ENCODE measurements around the gene COL23A1.
"Not testable (repeated sequence)": the region's sequence is repeated elsewhere in the genome, so short reads cannot be mapped to it uniquely, and the experiment has no call there.

COL23A1 gene

DNA sequence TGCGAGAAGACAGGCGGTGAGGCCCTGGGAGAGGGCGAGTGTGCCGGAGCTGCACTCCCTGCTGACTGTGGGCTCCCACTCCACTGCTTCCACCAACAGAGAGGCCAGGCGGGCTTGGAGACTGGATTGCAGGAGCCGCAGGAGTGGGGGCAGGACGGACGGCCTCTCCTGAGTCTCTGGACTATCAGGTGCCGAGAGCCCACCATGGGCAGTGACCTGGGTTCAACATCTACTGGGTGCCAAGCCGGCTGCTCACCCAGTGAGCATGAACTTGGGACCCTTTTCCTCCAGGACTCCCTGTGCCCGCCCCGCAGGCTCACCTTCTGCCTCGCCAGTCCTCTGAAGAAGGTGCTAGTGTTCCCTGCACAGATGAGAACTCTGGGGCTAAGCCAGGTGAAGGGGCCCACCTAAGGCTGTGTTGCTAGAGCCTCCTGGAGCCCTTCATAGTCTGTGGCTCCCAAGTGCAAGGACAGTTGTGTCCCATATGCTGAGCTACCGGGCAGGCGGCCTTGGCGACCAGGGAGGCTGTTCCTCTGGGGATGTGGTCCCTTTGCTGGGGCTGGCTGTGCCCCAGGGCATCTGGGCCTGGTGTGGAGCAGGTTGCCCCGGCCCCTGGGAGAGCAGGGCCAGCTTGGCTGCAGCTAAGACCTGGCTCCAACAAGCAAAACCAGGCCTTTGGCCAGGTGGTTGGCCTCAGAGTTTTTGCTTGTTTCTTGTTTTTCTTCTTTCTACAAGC is 279.9 kb downstream of the COL23A1 start:
- no peak for DNase-seq

GRCh38 chr5:178309271-178310013 is 280.8 kb downstream of the COL23A1 start:
- no peak for DNase-seq

DNA sequence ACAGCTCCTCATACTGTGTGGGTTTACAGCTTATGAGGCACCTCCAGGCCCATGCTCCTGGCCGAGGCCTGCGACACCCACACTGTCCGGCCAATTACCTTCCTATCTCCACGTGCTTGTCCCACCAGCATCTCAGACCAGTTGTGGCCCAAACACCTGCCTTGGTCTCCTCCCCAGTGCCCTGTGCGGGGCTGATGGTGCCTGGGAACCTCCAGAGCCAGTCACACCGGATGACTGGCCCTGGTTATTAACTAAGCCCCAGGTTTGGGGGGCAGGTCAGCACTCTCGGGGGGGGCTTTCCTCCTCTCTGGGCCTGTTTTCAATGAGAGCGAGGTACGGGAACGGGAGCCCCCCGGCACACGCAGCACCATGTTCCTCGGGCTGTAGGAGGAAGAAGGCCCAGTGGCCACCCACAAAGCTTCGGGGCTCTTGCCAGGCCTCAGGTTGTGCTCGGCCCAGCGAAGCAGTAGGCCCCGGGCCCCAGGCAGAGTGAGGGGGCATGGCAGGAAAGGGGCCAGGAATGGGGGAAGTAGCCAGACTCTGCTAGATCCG is 281.6 kb downstream of the COL23A1 start:
- no peak for DNase-seq

- DNase-seq: no peak
Observed at GRCh38 chr5:178307267-178308045, 282.7 kb downstream of the COL23A1 start.

- DNase-seq: no peak
Observed at GRCh38 chr5:178306430-178307225, 283.6 kb downstream of the COL23A1 start.

- DNase-seq: no peak
Observed at GRCh38 chr5:178305801-178306200, 284.4 kb downstream of the COL23A1 start.

- DNase-seq: no peak
Observed at GRCh38 chr5:178304761-178305645, 285.2 kb downstream of the COL23A1 start.

- no peak for DNase-seq
Observed at GRCh38 chr5:178304016-178304415, 286.2 kb downstream of the COL23A1 start.

DNA sequence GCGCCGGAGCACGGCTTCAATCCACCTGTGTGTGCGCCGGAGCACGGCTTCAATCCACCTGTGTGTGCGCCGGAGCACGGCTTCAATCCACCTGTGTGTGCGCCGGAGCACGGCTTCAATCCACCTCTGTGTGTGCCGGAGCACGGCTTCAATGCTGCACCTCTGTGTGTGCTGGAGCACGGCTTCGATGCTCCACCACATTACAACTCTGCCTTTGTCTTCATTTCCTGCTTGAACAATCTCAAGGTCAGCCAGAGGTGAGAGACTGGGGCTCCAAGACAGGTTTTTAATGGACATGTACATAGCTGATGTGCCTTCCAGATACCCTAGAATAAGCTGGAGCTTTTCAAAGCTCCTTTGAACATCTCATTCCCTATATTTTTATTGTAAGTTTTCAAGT is 287.9 kb downstream of the COL23A1 start:
- DNase-seq: not testable (repeated sequence)

GRCh38 chr5:178301641-178302040 is 288.6 kb downstream of the COL23A1 start:
- no peak for DNase-seq

GRCh38 chr5:178298283-178298807 is 291.8 kb downstream of the COL23A1 start:
- DNase-seq: no peak

GRCh38 chr5:178297751-178298150 is 292.4 kb downstream of the COL23A1 start:
- no peak for DNase-seq

DNA sequence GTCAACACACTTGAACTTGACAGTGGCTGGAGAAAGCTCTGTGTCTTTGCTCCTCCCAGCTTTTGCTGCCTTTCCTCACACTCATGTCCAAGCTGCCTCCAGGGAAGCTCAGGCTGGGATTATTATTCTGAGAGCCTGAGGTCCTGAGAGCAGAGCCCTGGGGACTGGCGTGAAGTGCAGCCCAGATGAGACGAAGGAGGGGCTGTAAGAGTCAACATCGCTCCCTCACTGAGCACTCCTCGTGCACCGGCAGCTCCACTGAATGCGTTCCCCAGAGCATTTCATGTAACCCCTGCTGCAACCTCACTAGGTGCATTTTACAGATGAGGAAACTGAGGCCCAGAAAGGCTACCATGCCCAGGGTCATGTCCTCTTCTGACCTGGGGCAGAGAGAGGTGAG is 294.1 kb downstream of the COL23A1 start:
- no peak for DNase-seq

DNA sequence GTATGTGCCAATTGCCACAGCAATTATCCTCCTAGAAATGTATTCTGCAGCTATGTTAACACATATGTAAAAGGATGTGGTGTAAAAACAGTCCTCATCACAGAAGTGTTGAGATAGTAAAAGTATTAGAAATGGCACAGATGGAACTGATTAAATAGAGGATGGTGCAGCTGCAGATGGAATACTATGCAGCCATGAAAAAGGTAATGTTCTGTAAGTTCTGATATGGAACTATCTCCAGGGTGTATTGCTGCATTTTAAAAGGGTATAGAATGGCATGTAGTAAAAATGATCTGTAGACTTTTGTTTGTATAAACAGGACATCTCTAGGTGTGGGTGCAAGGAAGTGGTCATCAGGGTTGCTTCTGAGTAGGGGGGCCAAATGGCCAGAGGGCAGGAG is 294.6 kb downstream of the COL23A1 start:
- DNase-seq: no peak

- DNase-seq: no peak
Observed at GRCh38 chr5:178293815-178294214, 296.4 kb downstream of the COL23A1 start.

DNA sequence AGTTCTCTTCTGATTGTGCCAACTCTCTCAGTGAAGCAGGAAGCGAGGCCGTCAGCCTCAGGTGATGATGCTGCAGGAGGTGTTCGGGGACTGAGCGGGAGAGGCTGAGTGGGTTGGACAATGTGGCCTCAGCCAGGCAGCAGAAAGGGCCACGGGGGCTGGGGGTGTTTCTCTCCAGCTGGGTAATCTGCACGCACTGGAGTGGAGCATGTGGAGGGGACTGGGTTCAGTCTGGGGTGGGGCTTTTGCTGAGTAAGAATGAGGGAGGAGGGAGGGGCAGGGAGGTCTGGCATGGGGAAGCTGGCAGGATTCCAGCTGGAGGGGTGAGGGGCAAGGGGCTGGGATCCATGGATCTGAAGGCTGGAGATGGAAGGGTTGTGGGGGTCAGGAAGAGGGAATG is 296.8 kb downstream of the COL23A1 start:
- DNase-seq: no peak

DNA sequence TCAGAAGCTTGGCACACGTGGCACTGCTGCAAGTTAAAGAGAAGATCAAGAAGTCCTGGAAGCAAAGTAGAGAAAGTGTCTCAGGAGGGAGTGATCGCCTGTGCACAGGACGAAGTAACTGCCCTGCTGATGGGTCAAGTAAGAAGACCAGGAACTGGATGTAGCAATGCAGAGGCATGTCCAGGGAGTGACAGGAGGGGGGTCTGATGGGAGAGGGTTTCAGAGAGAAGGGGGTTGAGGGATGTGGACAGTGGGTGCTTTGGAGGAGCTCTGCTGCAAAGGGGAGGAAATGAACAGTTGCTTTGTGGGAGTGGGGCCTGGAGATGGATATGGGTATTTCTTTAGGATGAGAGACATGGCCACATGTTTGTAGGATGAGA is 297.4 kb downstream of the COL23A1 start:
- DNase-seq: no peak

- no peak for DNase-seq
Observed at GRCh38 chr5:178291969-178292825, 298.0 kb downstream of the COL23A1 start.

- no peak for DNase-seq
Observed at GRCh38 chr5:178291161-178291561, 299.0 kb downstream of the COL23A1 start.

DNA sequence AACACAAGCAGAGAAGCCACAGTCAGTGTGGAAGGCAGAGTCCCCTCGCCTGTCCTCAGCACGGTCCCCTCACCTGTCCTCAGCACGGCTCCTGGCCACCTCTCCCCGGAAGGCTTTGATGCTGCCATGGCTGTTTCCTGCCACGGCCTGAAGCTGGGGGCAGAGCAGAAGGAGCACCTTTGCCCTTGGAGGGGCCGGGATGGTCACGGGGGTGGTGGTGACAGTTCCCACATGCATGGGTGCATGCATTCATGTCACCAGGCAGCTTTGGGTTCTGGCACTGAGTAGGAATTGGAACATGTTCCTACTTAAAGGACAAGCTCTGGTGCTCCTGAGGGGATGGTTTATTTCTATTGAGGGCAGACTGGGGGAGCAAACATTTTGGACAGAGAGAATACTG is 299.8 kb downstream of the COL23A1 start:
- no peak for DNase-seq
